Suprapubic skin (tissue), 3 donors: ENCODE data around the gene SSTR3.

Source experiments
- EP300 ChIP-seq: sonication (generic); formaldehyde crosslinking; IDR thresholded peaks from one replicate; pipeline ENCODE4 v1.6.1; 2017; ENCODE audit warnings: antibody characterized with exemption
- POLR2A ChIP-seq, 2 donors: fragments of 450-650 bp; IDR thresholded peaks; one replicate each; pipeline ENCODE4 v1.6.1; 2017; ENCODE audit warnings: antibody characterized with exemption in 2 of 2, mild to moderate bottlenecking in 2 of 2, moderate library complexity in 2 of 2
- TF ChIP-seq, protein P1 (sequence below), 2 donors: fragments of 200-600 bp in 1 of 2; fragments of 450-650 bp in 1 of 2; sonication (generic) in 1 of 2; IDR thresholded peaks; one replicate each; pipeline ENCODE4 v1.5.1; 2016 to 2019; ENCODE audit warnings: antibody characterized with exemption in 2 of 2, mild to moderate bottlenecking in 1 of 2, moderate library complexity in 1 of 2

DNA sequence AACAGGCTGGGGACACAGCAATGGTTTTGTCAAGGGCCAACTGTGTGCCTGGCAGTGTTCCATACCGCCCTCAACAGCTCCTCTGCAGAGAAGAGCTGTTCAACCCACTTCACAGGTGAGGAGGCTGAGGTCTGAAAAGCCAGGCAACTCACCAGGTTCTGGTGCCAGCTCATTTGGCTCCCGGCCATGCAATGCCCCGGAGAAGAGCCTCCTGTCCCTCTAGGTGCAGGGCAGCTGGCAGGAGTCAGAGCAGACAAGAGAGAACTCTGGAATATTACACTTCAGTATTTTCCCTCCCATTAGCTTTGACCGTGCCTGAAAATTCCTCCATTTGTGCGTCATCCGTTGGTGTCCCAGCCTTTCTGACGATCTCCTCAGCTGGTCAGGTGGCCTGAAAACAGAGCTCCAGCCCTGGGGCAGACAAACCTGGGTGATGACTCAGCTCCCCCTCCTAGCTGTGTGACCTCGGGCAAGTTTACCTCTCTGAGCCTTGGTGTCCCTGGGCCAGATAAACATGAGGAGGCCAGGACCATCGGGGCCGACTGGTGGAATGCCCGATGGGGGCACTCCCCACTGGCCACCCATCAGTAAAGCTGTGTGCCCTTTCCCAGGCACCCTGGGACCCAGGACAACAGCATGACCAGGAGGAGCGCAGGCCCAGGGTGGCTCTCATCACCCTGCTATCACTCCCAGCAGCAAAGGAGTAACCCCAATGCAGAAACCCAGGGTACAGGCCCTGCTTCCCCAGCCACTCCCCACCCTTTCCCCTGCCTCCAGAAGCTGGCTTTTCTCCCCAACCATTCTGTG is 14.6 kb downstream of the SSTR3 start:
- TF ChIP-seq, protein P1, sequence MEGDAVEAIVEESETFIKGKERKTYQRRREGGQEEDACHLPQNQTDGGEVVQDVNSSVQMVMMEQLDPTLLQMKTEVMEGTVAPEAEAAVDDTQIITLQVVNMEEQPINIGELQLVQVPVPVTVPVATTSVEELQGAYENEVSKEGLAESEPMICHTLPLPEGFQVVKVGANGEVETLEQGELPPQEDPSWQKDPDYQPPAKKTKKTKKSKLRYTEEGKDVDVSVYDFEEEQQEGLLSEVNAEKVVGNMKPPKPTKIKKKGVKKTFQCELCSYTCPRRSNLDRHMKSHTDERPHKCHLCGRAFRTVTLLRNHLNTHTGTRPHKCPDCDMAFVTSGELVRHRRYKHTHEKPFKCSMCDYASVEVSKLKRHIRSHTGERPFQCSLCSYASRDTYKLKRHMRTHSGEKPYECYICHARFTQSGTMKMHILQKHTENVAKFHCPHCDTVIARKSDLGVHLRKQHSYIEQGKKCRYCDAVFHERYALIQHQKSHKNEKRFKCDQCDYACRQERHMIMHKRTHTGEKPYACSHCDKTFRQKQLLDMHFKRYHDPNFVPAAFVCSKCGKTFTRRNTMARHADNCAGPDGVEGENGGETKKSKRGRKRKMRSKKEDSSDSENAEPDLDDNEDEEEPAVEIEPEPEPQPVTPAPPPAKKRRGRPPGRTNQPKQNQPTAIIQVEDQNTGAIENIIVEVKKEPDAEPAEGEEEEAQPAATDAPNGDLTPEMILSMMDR (IDR thresholded peaks at IDR 0.05), result no peak
- no peak for TF ChIP-seq POLR2A (IDR thresholded peaks at IDR 0.05)
- peak; percentile 32 for TF ChIP-seq EP300
